Activated CD4-positive, alpha-beta T cell treated with anti-CD3 and anti-CD28 coated beads, Interleukin-2, amount 50 U/mL, for 1 hour (primary cell): Measurements from ENCODE around the gene UBE2L3.
A peak's percentile ranks its signal among the peaks of the same experiment; 100 is the strongest.
"Not testable (repeated sequence)": the region's sequence is repeated elsewhere in the genome, so short reads cannot be mapped to it uniquely, and the experiment has no call there.

Experiments
- DNase-seq: peaks from one replicate; pipeline ENCODE4 v3.0.0-alpha.2; 2020

Gene UBE2L3

GRCh38 chr22:21629255-21630149 is 62.0 kb downstream of the UBE2L3 start, which contains the start of gene YDJC:
Gene YDJC, minus strand, starts transcription at chr22:21630022. Its CDS starts 8 bp downstream, at chr22:21630014.
- peak; percentile 96 for DNase-seq

- DNase-seq: no peak
Observed at GRCh38 chr22:21631025-21631424, 63.5 kb downstream of the UBE2L3 start.

- peak; percentile 58 for DNase-seq
Observed at GRCh38 chr22:21632237-21632895, 64.9 kb downstream of the UBE2L3 start, which contains the start of gene CCDC116. Gene CCDC116, plus strand, starts transcription at chr22:21632760. Its CDS starts 422 bp downstream, at chr22:21633182.

- no peak for DNase-seq
Observed at GRCh38 chr22:21632931-21633330, 65.4 kb downstream of the UBE2L3 start.

GRCh38 chr22:21633481-21633880 is 66.0 kb downstream of the UBE2L3 start:
- DNase-seq: no peak

GRCh38 chr22:21634081-21634480 is 66.6 kb downstream of the UBE2L3 start:
- no peak for DNase-seq

GRCh38 chr22:21634844-21635243 is 67.3 kb downstream of the UBE2L3 start:
- DNase-seq: no peak

GRCh38 chr22:21635771-21636510 is 68.4 kb downstream of the UBE2L3 start:
- DNase-seq: no peak

GRCh38 chr22:21636629-21637218 is 69.2 kb downstream of the UBE2L3 start:
- no peak for DNase-seq

- not testable (repeated sequence) for DNase-seq
Observed at GRCh38 chr22:21637450-21637849, 69.9 kb downstream of the UBE2L3 start.

- no peak for DNase-seq
Observed at GRCh38 chr22:21639359-21639758, 71.8 kb downstream of the UBE2L3 start.

- DNase-seq: no peak
Observed at GRCh38 chr22:21640810-21641209, 73.3 kb downstream of the UBE2L3 start.

- no peak for DNase-seq
Observed at GRCh38 chr22:21641417-21641788, 73.9 kb downstream of the UBE2L3 start.

GRCh38 chr22:21641789-21642583 is 74.5 kb downstream of the UBE2L3 start, which contains the start of gene SDF2L1:
Gene SDF2L1, plus strand, starts transcription at chr22:21642302. Its CDS starts 35 bp downstream, at chr22:21642337.
- DNase-seq: peak; percentile 97

- DNase-seq: peak; percentile 58
Observed at GRCh38 chr22:21642584-21643448, 75.3 kb downstream of the UBE2L3 start.

- no peak for DNase-seq
Observed at GRCh38 chr22:21643533-21644357, 76.2 kb downstream of the UBE2L3 start.

GRCh38 chr22:21645513-21645912 is 78.0 kb downstream of the UBE2L3 start:
- not testable (repeated sequence) for DNase-seq

GRCh38 chr22:21646608-21647590 is 79.4 kb downstream of the UBE2L3 start:
- peak; percentile 79 for DNase-seq

- no peak for DNase-seq
Observed at GRCh38 chr22:21650280-21650679, 82.8 kb downstream of the UBE2L3 start.
